Vagina (tissue), 2 donors: Measurements from ENCODE around the gene TUBGCP3. TPM values are rescaled to one million over a fixed set of nuclear protein-coding genes. Genes with fewer than 3 reads are reported as not detected.

ENCODE experiments used
- DNase-seq, 2 donors: peaks; one replicate each; pipeline ENCODE4 v3.0.0-alpha.2; 2017; ENCODE audit errors: extremely low spot score in 2 of 2
- H3K27ac ChIP-seq: fragments of 200-600 bp; sonication (generic); one replicate; pipeline ENCODE4 v1.5.1; 2019
- H3K27me3 ChIP-seq: fragments of 200-600 bp; sonication (generic); one replicate; pipeline ENCODE4 v1.5.1; 2019
- H3K36me3 ChIP-seq, 2 donors: fragments of 200-600 bp; sonication (generic); one replicate each; pipeline ENCODE4 v1.5.1; 2017 to 2019
- H3K4me1 ChIP-seq: fragments of 200-600 bp; sonication (generic); one replicate; pipeline ENCODE4 v1.5.1; 2019
- H3K4me3 ChIP-seq, 2 donors: fragments of 200-600 bp; sonication (generic); 1 replicate in 1 of 2; 2 replicates in 1 of 2; pipeline ENCODE4 v1.5.1; 2016 to 2019
- H3K9me3 ChIP-seq: fragments of 200-600 bp; sonication (generic); one replicate; pipeline ENCODE4 v1.5.1; 2019
- POLR2A ChIP-seq, 2 donors: fragments of 450-650 bp; IDR thresholded peaks; one replicate each; pipeline ENCODE4 v1.6.1; 2017; ENCODE audit warnings: antibody characterized with exemption in 2 of 2, mild to moderate bottlenecking in 2 of 2, moderate library complexity in 2 of 2
- POLR2AphosphoS5 ChIP-seq, 2 donors: sonication (generic); formaldehyde crosslinking; IDR thresholded peaks; one replicate each; pipeline ENCODE4 v1.9.0; 2017; ENCODE audit warnings: antibody characterized with exemption in 2 of 2, mild to moderate bottlenecking in 2 of 2, low read depth in 1 of 2; ENCODE audit not compliant: insufficient read depth in 1 of 2
- intact Hi-C: fragments of 100-400 bp; cut with DNase I; formaldehyde crosslinking; loops from one replicate; pipeline ENCODE4 v1.15.1; 2023
- total RNA-seq: library from RNA; depleted of rRNA; stranded (reverse); fragments of >200 nt; gene quantifications from one replicate; pipeline ENCODE4 v1.2.3, GENCODE V29; 2016
- TF ChIP-seq, protein P1 (sequence below), 3 experiments: fragments of 450-650 bp in 2 of 3; fragments of 200-600 bp in 1 of 3; sonication (generic) in 1 of 3; IDR thresholded peaks; one replicate each; pipeline ENCODE4 v1.5.1; 2017 to 2019; ENCODE audit warnings: antibody characterized with exemption in 3 of 3, mild to moderate bottlenecking in 2 of 3, moderate library complexity in 2 of 3

Gene TUBGCP3
- total RNA-seq, 1 donor from 2014 or later: 23.3 TPM

DNA sequence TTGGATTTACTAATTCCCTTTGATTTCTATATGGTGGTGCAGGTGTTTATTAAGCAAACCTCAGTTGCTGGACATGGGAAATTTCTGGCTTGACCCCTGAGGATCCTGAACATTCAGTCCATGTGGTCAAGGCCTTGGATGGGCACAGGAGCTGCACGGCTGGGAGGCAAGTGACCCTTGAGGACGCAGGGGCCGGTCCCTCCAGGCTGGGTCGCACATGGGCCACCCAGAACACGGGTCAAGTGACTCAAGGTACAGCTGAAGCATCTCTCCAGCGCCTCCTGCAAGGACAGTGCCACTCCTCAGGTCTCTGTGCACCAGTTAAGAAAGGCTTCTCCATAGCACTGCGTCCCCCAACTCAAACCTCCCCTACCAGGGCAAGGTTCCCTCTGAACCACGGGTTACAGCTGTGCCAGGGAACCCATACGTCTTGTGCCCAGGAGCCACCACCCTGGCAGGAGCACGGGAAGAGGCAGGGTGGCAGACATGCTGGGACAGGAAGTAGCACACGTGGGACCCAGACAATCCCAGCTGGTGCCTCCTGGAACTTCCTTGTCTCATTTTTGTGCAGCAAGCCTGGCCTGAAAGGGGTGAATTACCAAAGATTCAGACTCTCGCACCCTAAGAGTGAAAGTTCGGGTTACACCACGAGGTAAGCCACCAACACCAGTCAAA is 118.7 kb downstream of the TUBGCP3 start:
- H3K4me1 ChIP-seq: no peaks in the 10 kb centered on the region
- intact Hi-C loops: no loop called here
- no peaks in the 10 kb centered on the region for H3K27me3 ChIP-seq
- H3K27ac ChIP-seq: no peak overlapping the region
- H3K4me3 ChIP-seq: no peak overlapping the region
- DNase-seq: no peak
- no peak for TF ChIP-seq POLR2AphosphoS5 (IDR thresholded peaks at IDR 0.05; ENCODE audit: insufficient read depth in 1 of 2, low read depth in 1 of 2)
- TF ChIP-seq, protein P1, sequence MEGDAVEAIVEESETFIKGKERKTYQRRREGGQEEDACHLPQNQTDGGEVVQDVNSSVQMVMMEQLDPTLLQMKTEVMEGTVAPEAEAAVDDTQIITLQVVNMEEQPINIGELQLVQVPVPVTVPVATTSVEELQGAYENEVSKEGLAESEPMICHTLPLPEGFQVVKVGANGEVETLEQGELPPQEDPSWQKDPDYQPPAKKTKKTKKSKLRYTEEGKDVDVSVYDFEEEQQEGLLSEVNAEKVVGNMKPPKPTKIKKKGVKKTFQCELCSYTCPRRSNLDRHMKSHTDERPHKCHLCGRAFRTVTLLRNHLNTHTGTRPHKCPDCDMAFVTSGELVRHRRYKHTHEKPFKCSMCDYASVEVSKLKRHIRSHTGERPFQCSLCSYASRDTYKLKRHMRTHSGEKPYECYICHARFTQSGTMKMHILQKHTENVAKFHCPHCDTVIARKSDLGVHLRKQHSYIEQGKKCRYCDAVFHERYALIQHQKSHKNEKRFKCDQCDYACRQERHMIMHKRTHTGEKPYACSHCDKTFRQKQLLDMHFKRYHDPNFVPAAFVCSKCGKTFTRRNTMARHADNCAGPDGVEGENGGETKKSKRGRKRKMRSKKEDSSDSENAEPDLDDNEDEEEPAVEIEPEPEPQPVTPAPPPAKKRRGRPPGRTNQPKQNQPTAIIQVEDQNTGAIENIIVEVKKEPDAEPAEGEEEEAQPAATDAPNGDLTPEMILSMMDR (IDR thresholded peaks at IDR 0.05): no peak
- no peak for TF ChIP-seq POLR2A (IDR thresholded peaks at IDR 0.05)
- H3K36me3 ChIP-seq: no peaks in the 10 kb centered on the region
- no peaks in the 10 kb centered on the region for H3K9me3 ChIP-seq

- Histone ChIP-seq H3K27me3 (no peaks in the 10 kb centered on the region), H3K4me1 (no peaks in the 10 kb centered on the region), H3K27ac (no peak overlapping the region), H3K36me3 (no peaks in the 10 kb centered on the region), H3K9me3 (no peaks in the 10 kb centered on the region), H3K4me3 (no peak overlapping the region)
- DNase-seq: no peak
- TF ChIP-seq POLR2AphosphoS5 (IDR thresholded peaks at IDR 0.05; ENCODE audit: insufficient read depth in 1 of 2, low read depth in 1 of 2): no peak
- TF ChIP-seq POLR2A (IDR thresholded peaks at IDR 0.05): no peak
- TF ChIP-seq, protein P1 (IDR thresholded peaks at IDR 0.05): no peak
- intact Hi-C loops: no loop called here
Measured at GRCh38 chr13:112468069-112468468, 119.9 kb downstream of the TUBGCP3 start.

DNA sequence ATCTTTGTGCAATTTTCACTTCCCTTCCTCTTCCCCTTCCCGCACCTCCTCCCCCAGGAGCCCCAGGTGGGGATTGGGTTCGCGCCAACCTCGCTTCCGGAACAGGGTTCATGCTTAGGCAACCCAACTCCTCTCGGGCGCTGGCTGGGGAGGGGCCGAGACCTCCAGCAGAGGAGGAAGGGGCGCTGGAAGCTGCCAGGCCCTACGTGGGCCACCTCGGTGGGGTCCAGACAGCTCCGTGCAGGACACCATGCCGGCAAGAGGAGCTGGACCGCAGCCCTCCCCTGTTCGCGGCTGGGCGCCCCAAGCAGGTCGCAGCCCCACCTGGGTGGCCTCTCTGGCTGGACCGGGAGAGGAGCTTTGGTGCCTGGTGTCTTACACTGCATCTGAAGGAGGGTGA is 120.7 kb downstream of the TUBGCP3 start:
- intact Hi-C loops: no loop called here

DNA sequence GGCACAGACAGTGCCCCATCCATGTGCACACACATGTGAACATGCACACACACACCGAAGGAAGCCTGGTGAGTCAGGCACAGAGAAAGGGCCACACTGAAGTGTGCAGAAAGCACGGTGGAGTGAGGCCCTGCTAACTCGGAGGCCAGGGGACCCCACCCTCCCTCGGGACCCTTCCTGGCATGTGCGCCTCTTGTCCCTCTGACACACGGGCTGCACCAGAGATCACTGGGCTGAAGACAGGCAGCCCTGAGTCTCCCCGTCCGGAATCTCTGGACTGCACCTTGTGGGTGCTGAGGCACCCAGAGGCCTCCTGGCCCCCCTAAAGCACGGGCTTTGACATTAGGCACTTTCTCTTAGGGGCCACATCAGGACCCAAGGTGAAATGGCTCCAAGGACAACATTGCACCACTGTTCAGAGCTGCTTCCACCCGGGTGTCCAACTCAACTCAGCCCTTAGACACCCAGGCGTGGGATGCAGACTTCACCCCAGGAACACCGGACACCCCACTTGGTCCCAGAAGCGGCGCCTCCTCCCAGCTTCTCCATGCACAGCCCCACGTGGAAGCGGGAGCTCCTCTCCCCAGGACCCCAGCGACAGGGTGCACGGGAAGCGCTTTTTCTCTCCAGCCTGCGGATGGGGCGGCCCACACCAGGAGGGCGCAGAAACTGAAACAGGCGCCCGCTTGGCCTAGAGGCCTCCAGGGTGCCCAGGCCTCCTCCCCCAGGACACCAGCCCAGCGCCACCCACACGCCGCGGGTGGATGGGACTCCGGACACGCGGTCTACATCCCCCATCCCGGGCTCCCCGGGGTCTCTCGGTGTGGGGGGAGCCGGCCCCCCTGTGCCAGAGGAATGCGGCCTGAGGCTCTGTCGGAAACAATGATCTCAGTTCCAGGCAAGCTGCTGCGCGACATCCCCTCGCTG is 121.6 kb downstream of the TUBGCP3 start:
- no peak overlapping the region for H3K4me3 ChIP-seq
- no peaks in the 10 kb centered on the region for H3K4me1 ChIP-seq
- no peaks in the 10 kb centered on the region for H3K27me3 ChIP-seq
- no peaks in the 10 kb centered on the region for H3K36me3 ChIP-seq
- H3K27ac ChIP-seq: no peak overlapping the region
- peak in 1 of 2 donors; percentile 62 for DNase-seq
- TF ChIP-seq POLR2A (IDR thresholded peaks at IDR 0.05) (no peak), POLR2AphosphoS5 (IDR thresholded peaks at IDR 0.05; ENCODE audit: insufficient read depth in 1 of 2, low read depth in 1 of 2) (no peak)
- TF ChIP-seq, protein P1 (IDR thresholded peaks at IDR 0.05): no peak
- intact Hi-C loops: no loop called here
- H3K9me3 ChIP-seq: no peaks in the 10 kb centered on the region

More for the DNA sequence above, 120.7 kb downstream of the TUBGCP3 start:
- H3K27me3 ChIP-seq: no peaks in the 10 kb centered on the region
- TF ChIP-seq, protein P1 (IDR thresholded peaks at IDR 0.05): no peak
- TF ChIP-seq POLR2AphosphoS5 (IDR thresholded peaks at IDR 0.05; ENCODE audit: insufficient read depth in 1 of 2, low read depth in 1 of 2): no peak
- no peak for TF ChIP-seq POLR2A (IDR thresholded peaks at IDR 0.05)
- DNase-seq: no peak
- H3K4me3 ChIP-seq: no peak overlapping the region
- H3K27ac ChIP-seq: no peak overlapping the region
- H3K9me3 ChIP-seq: no peaks in the 10 kb centered on the region
- H3K4me1 ChIP-seq: no peaks in the 10 kb centered on the region
- no peaks in the 10 kb centered on the region for H3K36me3 ChIP-seq
